Stimulated activated CD4-positive, alpha-beta T cell treated with anti-CD3 and anti-CD28 coated beads, Interleukin-15, amount 100 ng/mL, for 24 hours (primary cell): ENCODE results near the gene MEIKIN.
"Not testable (repeated sequence)": the region's sequence is repeated elsewhere in the genome, so short reads cannot be mapped to it uniquely, and the experiment has no call there.

Source experiments
- DNase-seq: peaks from one replicate; pipeline ENCODE4 v3.0.0-alpha.2; 2020

MEIKIN gene

GRCh38 chr5:131796793-131797693, 148.4 kb downstream of the MEIKIN start, which contains the start of gene FNIP1:
FNIP1 (minus strand) TSS chr5:131797017; CDS start chr5:131796921, 96 bp downstream.
- DNase-seq = peak; percentile 100

GRCh38 chr5:131795879-131796792, 149.3 kb downstream of the MEIKIN start:
- DNase-seq = peak; percentile 54

GRCh38 chr5:131795228-131795627, 150.2 kb downstream of the MEIKIN start:
- DNase-seq = no peak

- DNase-seq = no peak
Measured at GRCh38 chr5:131794586-131794985, 150.9 kb downstream of the MEIKIN start.

- no peak for DNase-seq
Measured at GRCh38 chr5:131792896-131793295, 152.6 kb downstream of the MEIKIN start.

- DNase-seq = no peak
Measured at GRCh38 chr5:131791866-131792265, 153.6 kb downstream of the MEIKIN start.

- DNase-seq = no peak
Measured at GRCh38 chr5:131790550-131790949, 154.9 kb downstream of the MEIKIN start.

- no peak for DNase-seq
Measured at GRCh38 chr5:131789765-131790164, 155.7 kb downstream of the MEIKIN start.

- DNase-seq = no peak
Measured at GRCh38 chr5:131787736-131788135, 157.7 kb downstream of the MEIKIN start.

GRCh38 chr5:131786900-131787692, 158.4 kb downstream of the MEIKIN start:
- no peak for DNase-seq

GRCh38 chr5:131786036-131786435, 159.4 kb downstream of the MEIKIN start:
- no peak for DNase-seq

GRCh38 chr5:131783874-131784273, 161.6 kb downstream of the MEIKIN start:
- no peak for DNase-seq

GRCh38 chr5:131783357-131783756, 162.1 kb downstream of the MEIKIN start:
- DNase-seq = no peak

- DNase-seq = no peak
Measured at GRCh38 chr5:131782717-131783116, 162.7 kb downstream of the MEIKIN start.

GRCh38 chr5:131778141-131778540, 167.3 kb downstream of the MEIKIN start:
- DNase-seq = not testable (repeated sequence)

- no peak for DNase-seq
Measured at GRCh38 chr5:131776450-131776849, 169.0 kb downstream of the MEIKIN start.

- DNase-seq = no peak
Measured at GRCh38 chr5:131774652-131775367, 170.7 kb downstream of the MEIKIN start.

GRCh38 chr5:131773805-131774204, 171.7 kb downstream of the MEIKIN start:
- no peak for DNase-seq

GRCh38 chr5:131771692-131772091, 173.8 kb downstream of the MEIKIN start:
- no peak for DNase-seq

GRCh38 chr5:131769961-131770360, 175.5 kb downstream of the MEIKIN start:
- DNase-seq = no peak

- DNase-seq = no peak
Measured at GRCh38 chr5:131769336-131769735, 176.1 kb downstream of the MEIKIN start.

- no peak for DNase-seq
Measured at GRCh38 chr5:131767891-131768290, 177.6 kb downstream of the MEIKIN start.
